ENCODE measurements around the gene NEDD4L. TPM values are rescaled to one million over a fixed set of nuclear protein-coding genes. Genes with fewer than 3 reads are reported as not detected.
"Not testable (repeated sequence)": the region's sequence is repeated elsewhere in the genome, so short reads cannot be mapped to it uniquely, and the experiment has no call there.

Gene NEDD4L
- total RNA-seq, 1 donor from 2014 or later, result 55.9 TPM

- intact Hi-C loops (cut with DNase I), result no loop called here
- DNase-seq (ENCODE audit: missing footprints) (peak; percentile 60), ATAC-seq (no peak)
Measured at GRCh38 chr18:58256316-58257080, 212.5 kb downstream of the NEDD4L start.

- ATAC-seq (no peak), DNase-seq (ENCODE audit: missing footprints) (no peak)
- intact Hi-C loops (cut with DNase I), result no loop called here
Measured at GRCh38 chr18:58257461-58257860, 213.4 kb downstream of the NEDD4L start.

- ATAC-seq (no peak), DNase-seq (ENCODE audit: missing footprints) (no peak)
- intact Hi-C loops (cut with DNase I), result no loop called here
Measured at GRCh38 chr18:58258692-58259342, 214.8 kb downstream of the NEDD4L start.

- ATAC-seq (peak; percentile 56), DNase-seq (ENCODE audit: missing footprints) (no peak)
- intact Hi-C loops (cut with DNase I), result loop anchor here (2.0 kb wide), 1 partner anchor 47 kb away; no protein-coding TSS in a partner anchor
Measured at GRCh38 chr18:58263055-58263957, 219.3 kb downstream of the NEDD4L start.

GRCh38 chr18:58264075-58264474 lies 220.0 kb downstream of the NEDD4L start:
- DNase-seq (ENCODE audit: missing footprints) (no peak), ATAC-seq (peak; percentile 64)
- intact Hi-C loops (cut with DNase I), result no loop called here

GRCh38 chr18:58264840-58265239 lies 220.8 kb downstream of the NEDD4L start:
- intact Hi-C loops (cut with DNase I), result no loop called here
- ATAC-seq (no peak), DNase-seq (ENCODE audit: missing footprints) (no peak)

GRCh38 chr18:58265489-58265888 lies 221.5 kb downstream of the NEDD4L start:
- intact Hi-C loops (cut with DNase I); ATAC-seq; DNase-seq (ENCODE audit: missing footprints): not testable (repeated sequence)

GRCh38 chr18:58266291-58266690 lies 222.3 kb downstream of the NEDD4L start:
- intact Hi-C loops (cut with DNase I), result no loop called here
- DNase-seq (ENCODE audit: missing footprints) (no peak), ATAC-seq (no peak)

GRCh38 chr18:58267493-58267892 lies 223.5 kb downstream of the NEDD4L start:
- intact Hi-C loops (cut with DNase I), result no loop called here
- DNase-seq (ENCODE audit: missing footprints) (no peak), ATAC-seq (no peak)

- ATAC-seq (no peak), DNase-seq (ENCODE audit: missing footprints) (no peak)
- intact Hi-C loops (cut with DNase I), result no loop called here
Measured at GRCh38 chr18:58268849-58269248, 224.8 kb downstream of the NEDD4L start.

GRCh38 chr18:58269931-58270330 lies 225.9 kb downstream of the NEDD4L start:
- no peak for DNase-seq (ENCODE audit: missing footprints)
- intact Hi-C loops (cut with DNase I), result no loop called here
- no peak for ATAC-seq

- ATAC-seq, result no peak
- DNase-seq (ENCODE audit: missing footprints), result no peak
- intact Hi-C loops (cut with DNase I), result no loop called here
Measured at GRCh38 chr18:58270396-58270795, 226.4 kb downstream of the NEDD4L start.

- intact Hi-C loops (cut with DNase I), result no loop called here
- no peak for ATAC-seq
Measured at GRCh38 chr18:58271770-58272169, 227.7 kb downstream of the NEDD4L start.

GRCh38 chr18:58272209-58272608 lies 228.2 kb downstream of the NEDD4L start:
- no peak for ATAC-seq
- intact Hi-C loops (cut with DNase I), result no loop called here
- no peak for DNase-seq (ENCODE audit: missing footprints)

More at GRCh38 chr18:58271770-58272169, 227.7 kb downstream of the NEDD4L start:
- no peak for DNase-seq (ENCODE audit: missing footprints)

GRCh38 chr18:58272779-58273435 lies 228.9 kb downstream of the NEDD4L start:
- ATAC-seq (no peak), DNase-seq (ENCODE audit: missing footprints) (no peak)
- intact Hi-C loops (cut with DNase I), result no loop called here

GRCh38 chr18:58275176-58275575 lies 231.2 kb downstream of the NEDD4L start:
- ATAC-seq (no peak), DNase-seq (ENCODE audit: missing footprints) (no peak)
- intact Hi-C loops (cut with DNase I), result no loop called here

GRCh38 chr18:58276789-58277739 lies 233.0 kb downstream of the NEDD4L start:
- intact Hi-C loops (cut with DNase I), result no loop called here
- DNase-seq (ENCODE audit: missing footprints) (no peak), ATAC-seq (peak; percentile 36)

Data from Right ventricle myocardium inferior (tissue), 1 donor.